ENCODE data around the gene SMPD3. TPM values are rescaled to one million over a fixed set of nuclear protein-coding genes. Genes with fewer than 3 reads are reported as not detected.

Gene SMPD3
- total RNA-seq, 1 experiment from 2014 or later: 1.4 TPM

GRCh38 chr16:68377221-68377620, 71.1 kb downstream of the SMPD3 start:
- ChIA-PET POLR2A (no interaction called here), CTCF (interaction anchor here (2.0 kb wide), 1 partner anchor 13 kb away, joined by 13 read pairs; no protein-coding TSS in a partner anchor)
- no peak for DNase-seq (ENCODE audit: low spot score)
- Mint-ChIP-seq H3K36me3 (no peaks in the 10 kb centered on the region), H3K9me3 (no peaks in the 10 kb centered on the region), H3K27me3 (ENCODE audit: low read depth) (no peaks in the 10 kb centered on the region), H3K4me3 (no peak overlapping the region), H3K4me1 (no peaks in the 10 kb centered on the region; the same call in 1 of the 2 replicates), H3K27ac (no peak overlapping the region)
- no peak for ATAC-seq
- no peak for TF ChIP-seq CDX4 (CRISPR knock-in tag; IDR thresholded peaks at IDR 0.05; ENCODE audit: borderline replicate concordance)
- TF ChIP-seq TP53 (CRISPR knock-in tag; IDR thresholded peaks at IDR 0.05): no peak
- TF ChIP-seq ZNF219 (CRISPR knock-in tag; IDR thresholded peaks at IDR 0.05; ENCODE audit: borderline replicate concordance): no peak
- TF ChIP-seq GTF2I (CRISPR knock-in tag; conservative IDR thresholded peaks at IDR 0.05): no peak
- no peak for TF ChIP-seq ZSCAN18 (CRISPR knock-in tag; IDR thresholded peaks at IDR 0.05)
- no peak for TF ChIP-seq ZBTB43 (CRISPR knock-in tag; IDR thresholded peaks at IDR 0.05)
- no peak for TF ChIP-seq ZNF512 (CRISPR knock-in tag; IDR thresholded peaks at IDR 0.05; ENCODE audit: borderline replicate concordance)
- no peak for TF ChIP-seq ERG (CRISPR knock-in tag; IDR thresholded peaks at IDR 0.05)
- TF ChIP-seq ESRRA (CRISPR knock-in tag; IDR thresholded peaks at IDR 0.05; ENCODE audit: borderline replicate concordance): no peak
- TF ChIP-seq HMGA2 (CRISPR knock-in tag; IDR thresholded peaks at IDR 0.05): no peak
- TF ChIP-seq NFYB (CRISPR knock-in tag; conservative IDR thresholded peaks at IDR 0.05; ENCODE audit: low read depth): no peak
- no peak for TF ChIP-seq ZNF232 (CRISPR knock-in tag; IDR thresholded peaks at IDR 0.05)
- TF ChIP-seq ATF2 (CRISPR knock-in tag; IDR thresholded peaks at IDR 0.05; ENCODE audit: borderline replicate concordance, low read depth): no peak
- no peak for TF ChIP-seq ATF6 (CRISPR knock-in tag; IDR thresholded peaks at IDR 0.05)
- no peak for TF ChIP-seq ZNF532 (CRISPR knock-in tag; IDR thresholded peaks at IDR 0.05; ENCODE audit: borderline replicate concordance)
- no peak for TF ChIP-seq AFF4 (CRISPR knock-in tag; IDR thresholded peaks at IDR 0.05; ENCODE audit: borderline replicate concordance)
- no peak for TF ChIP-seq OVOL2 (CRISPR knock-in tag; IDR thresholded peaks at IDR 0.05; ENCODE audit: borderline replicate concordance)
- TF ChIP-seq ZNF423 (CRISPR knock-in tag; IDR thresholded peaks at IDR 0.05): no peak
- no peak for TF ChIP-seq NFE2L1 (CRISPR knock-in tag; IDR thresholded peaks at IDR 0.05)

Data from WTC11 (cell line).